Right lobe of liver (tissue), 4 donors: ENCODE measurements around the gene KHNYN.

Source experiments
- CTCF ChIP-seq, 4 donors: fragments of 200-600 bp in 3 of 4; fragments of 450-650 bp in 1 of 4; IDR thresholded peaks; one replicate each; pipeline versions ENCODE4 v1.5.1 to v1.8.0; 2016 to 2022; ENCODE audit warnings: antibody characterized with exemption in 4 of 4, mild to moderate bottlenecking in 2 of 4
- POLR2A ChIP-seq: fragments of 450-650 bp; IDR thresholded peaks from one replicate; pipeline ENCODE4 v1.6.1; 2017; ENCODE audit warnings: antibody characterized with exemption, mild to moderate bottlenecking
- donor health status: DM: no; HTN: no; CAD: no.
- donor health status: DM: no; HTN: no; CAD: no.
- donor health status: DM: no; HTN: yes; CAD: no.

- TF ChIP-seq CTCF (IDR thresholded peaks at IDR 0.05) (no peak), POLR2A (no peak)
These were observed 45.5 kb downstream of the KHNYN start for GRCh38 chr14:24475261-24475660.
